ENCODE measurements around the gene TERF2IP.

DNA sequence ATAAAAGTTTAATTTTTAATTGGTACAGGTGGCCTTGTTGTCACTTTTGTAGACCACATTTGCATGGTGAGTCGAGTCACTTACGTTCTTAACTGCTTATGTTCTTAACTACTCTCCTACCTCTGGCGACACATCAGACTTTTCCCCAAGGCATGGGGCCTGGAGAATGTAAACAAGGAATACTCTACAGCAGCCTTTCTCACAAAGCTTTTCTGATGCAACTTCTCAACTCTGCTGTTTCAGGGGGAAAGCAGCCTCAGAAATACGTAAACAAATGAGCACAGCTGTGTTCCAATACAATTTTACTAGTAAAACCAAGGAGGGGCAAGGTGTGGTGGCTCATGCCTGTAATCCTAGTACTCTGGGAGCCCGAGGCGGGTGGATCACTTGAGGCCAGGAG is 7.0 kb upstream of the TERF2IP start:
- TF ChIP-seq, protein P1, sequence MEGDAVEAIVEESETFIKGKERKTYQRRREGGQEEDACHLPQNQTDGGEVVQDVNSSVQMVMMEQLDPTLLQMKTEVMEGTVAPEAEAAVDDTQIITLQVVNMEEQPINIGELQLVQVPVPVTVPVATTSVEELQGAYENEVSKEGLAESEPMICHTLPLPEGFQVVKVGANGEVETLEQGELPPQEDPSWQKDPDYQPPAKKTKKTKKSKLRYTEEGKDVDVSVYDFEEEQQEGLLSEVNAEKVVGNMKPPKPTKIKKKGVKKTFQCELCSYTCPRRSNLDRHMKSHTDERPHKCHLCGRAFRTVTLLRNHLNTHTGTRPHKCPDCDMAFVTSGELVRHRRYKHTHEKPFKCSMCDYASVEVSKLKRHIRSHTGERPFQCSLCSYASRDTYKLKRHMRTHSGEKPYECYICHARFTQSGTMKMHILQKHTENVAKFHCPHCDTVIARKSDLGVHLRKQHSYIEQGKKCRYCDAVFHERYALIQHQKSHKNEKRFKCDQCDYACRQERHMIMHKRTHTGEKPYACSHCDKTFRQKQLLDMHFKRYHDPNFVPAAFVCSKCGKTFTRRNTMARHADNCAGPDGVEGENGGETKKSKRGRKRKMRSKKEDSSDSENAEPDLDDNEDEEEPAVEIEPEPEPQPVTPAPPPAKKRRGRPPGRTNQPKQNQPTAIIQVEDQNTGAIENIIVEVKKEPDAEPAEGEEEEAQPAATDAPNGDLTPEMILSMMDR (IDR thresholded peaks at IDR 0.05): no peak
- TF ChIP-seq POLR2A (IDR thresholded peaks at IDR 0.05): no peak
